AG10803 (cell line): ENCODE measurements around the gene CSF1.
"Not testable (repeated sequence)": the region's sequence is repeated elsewhere in the genome, so short reads cannot be mapped to it uniquely, and the experiment has no call there.

Experiments used
- DNase-seq: peaks from one replicate; pipeline ENCODE4 v3.0.0; 2010; ENCODE audit warnings: low read depth
- H3K4me3 ChIP-seq: 2 replicates; pipeline ENCODE4 v1.5.1; 2011; ENCODE audit warnings: mild to moderate bottlenecking, low read length, control low read depth
- TF ChIP-seq, protein P1 (sequence below): conservative IDR thresholded peaks from 2 replicates; pipeline ENCODE4 v1.5.1; 2011; ENCODE audit warnings: mild to moderate bottlenecking, low read length, control low read depth, inconsistent platforms

CSF1 gene

DNA sequence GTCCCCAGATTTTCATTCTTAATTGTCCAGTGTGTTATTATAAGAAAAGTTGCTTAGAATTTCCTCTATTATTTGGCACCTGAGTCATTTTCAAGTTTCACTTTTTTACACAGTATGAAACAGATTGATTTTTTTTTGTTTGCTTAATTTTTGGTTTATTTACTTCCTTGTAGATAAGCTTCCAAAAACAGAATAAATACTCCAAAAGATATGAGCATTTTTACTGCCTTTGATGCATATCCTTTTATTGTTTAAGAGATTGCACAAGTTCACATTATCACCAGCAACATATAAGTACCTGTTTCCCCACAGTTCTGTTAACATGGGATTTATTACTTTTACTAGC is 37.6 kb downstream of the CSF1 start:
- TF ChIP-seq, protein P1, sequence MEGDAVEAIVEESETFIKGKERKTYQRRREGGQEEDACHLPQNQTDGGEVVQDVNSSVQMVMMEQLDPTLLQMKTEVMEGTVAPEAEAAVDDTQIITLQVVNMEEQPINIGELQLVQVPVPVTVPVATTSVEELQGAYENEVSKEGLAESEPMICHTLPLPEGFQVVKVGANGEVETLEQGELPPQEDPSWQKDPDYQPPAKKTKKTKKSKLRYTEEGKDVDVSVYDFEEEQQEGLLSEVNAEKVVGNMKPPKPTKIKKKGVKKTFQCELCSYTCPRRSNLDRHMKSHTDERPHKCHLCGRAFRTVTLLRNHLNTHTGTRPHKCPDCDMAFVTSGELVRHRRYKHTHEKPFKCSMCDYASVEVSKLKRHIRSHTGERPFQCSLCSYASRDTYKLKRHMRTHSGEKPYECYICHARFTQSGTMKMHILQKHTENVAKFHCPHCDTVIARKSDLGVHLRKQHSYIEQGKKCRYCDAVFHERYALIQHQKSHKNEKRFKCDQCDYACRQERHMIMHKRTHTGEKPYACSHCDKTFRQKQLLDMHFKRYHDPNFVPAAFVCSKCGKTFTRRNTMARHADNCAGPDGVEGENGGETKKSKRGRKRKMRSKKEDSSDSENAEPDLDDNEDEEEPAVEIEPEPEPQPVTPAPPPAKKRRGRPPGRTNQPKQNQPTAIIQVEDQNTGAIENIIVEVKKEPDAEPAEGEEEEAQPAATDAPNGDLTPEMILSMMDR, result no peak
- DNase-seq, result no peak
- no peak overlapping the region for H3K4me3 ChIP-seq

DNA sequence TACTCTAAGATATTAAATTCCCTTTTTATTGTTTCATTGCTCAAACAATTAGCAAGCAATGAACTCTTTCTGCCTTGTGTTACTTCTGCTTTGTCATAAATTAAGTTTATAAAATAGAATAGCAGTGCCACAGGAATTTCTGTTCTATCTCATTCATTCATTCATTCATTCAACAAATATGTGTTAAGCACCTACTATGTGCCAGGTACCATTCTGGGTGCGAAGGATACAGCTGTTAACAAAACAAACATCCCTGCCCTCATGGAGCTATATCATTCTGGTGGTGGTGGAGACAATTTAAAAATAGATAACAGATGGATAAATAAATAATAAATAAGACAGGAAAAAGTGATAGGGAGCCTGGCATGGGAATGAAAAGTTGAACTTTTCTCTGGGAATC is 39.4 kb downstream of the CSF1 start:
- no peak overlapping the region for H3K4me3 ChIP-seq
- TF ChIP-seq, protein P1, result no peak
- no peak for DNase-seq

DNA sequence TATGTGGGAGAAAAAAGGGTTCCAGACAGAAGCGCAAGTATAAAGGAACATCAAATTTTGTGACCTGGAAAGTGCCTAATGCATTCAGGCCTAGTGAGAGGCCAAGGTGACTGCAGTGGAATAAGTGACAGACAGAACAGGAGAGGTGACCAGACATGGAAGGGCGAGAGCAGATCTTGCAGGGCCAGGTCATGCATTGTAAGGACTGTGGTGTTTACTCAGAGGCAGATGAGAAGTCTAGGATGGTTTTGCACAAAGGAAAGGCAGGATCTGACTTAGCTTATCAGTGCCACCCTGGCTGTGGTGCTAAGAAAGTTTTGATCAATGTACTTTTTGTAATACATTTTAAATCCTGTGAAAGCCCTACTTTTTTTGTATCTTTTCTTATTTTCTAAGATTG is 39.9 kb downstream of the CSF1 start:
- H3K4me3 ChIP-seq, result no peak overlapping the region
- no peak for DNase-seq
- TF ChIP-seq, protein P1, result no peak

DNA sequence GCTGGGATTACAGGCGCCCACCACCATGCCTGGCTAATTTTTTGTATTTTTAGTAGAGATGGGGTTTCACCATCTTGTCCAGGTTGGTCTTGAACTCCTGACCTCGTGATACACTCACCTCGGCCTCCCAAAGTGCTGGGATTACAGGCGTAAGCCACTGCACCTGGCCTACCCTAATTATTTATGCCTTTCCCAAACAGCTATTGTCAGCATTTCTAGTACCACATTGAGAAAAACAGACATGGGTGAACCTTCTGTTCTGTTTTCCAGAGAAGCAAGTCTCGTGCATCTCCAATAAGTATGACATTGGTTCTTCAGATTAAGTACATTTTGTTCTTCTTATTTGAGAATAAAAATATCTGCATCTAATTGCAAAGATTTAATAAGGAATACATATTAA is 40.9 kb downstream of the CSF1 start:
- not testable (repeated sequence) for H3K4me3 ChIP-seq, DNase-seq

DNA sequence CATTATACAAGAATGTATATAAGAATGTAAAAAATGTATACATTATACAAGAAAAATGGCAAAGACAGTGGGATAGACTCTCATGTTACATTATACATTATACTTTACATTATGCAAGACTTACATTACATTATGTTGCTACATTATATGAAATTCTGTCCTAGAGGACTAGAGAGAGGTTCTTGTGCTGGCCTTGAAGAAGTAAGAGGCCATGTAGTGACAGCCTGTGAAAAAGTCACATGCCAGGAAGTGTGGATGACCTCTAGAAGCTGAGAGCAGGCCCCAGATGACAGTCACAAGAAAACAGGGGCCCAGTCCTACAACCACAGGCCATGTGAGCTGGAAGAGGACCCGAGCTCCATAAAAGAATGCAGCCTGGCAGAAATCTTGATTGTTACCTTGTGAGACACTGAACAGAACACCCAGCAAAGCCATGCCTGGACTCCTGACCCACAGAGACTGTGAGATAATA is 43.4 kb downstream of the CSF1 start:
- no peak for DNase-seq
- no peak overlapping the region for H3K4me3 ChIP-seq
- TF ChIP-seq, protein P1, result no peak

DNA sequence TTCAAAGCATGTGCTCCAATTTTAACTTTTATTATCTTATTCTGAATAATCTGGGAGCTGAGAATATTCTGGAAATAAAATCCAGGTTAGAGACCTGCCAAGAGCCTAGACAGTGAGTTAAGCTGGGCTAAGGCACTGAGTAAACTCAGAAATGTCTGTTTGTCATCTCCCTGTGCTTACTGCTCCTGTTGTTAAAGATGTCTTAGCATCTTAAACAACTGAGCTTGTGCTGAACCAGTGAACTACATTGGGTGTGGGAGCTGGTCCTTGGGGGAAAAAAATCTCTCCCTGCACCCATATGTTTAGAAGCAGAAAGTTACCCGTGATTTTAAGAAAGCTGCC is 49.0 kb downstream of the CSF1 start:
- TF ChIP-seq, protein P1, result no peak
- no peak for DNase-seq
- H3K4me3 ChIP-seq, result no peak overlapping the region

DNA sequence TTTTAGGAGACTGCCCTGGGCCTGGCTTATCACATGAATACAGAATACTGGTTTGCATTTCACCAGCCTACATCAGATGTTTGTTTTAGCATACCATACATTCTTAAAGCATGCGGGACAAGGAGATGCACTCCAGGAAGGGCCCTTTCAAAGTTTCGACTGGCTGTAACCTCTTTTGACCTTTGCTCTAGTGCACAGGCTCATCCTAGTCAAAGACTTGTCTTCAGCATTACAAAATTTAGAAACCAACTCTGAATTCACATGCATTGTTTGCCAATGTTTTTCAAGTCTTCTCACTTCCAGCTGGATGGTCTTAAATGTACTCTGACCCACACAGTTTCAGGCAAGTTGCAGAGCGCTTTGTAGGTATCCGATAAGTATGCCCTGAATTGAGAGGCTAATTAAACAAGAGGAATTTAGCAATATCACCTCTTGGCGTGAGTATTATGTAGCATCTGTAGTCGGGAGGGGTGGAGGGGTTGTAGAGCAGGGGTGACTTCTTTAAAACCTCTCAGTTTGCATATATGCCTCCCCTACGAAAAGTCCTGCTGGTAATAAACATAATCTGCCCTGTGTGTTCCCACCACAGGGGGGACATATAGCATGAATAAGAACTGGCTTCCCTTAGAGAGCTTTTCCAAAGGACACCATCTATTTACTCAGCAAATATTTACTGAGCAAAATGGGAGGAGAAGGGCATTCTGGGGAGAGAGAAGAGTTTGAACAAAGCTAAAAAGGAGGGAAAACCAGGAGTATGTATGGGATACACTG is 49.5 kb downstream of the CSF1 start:
- TF ChIP-seq, protein P1, result peak; percentile 16; the same call in 1 of the 2 replicates
- peak; percentile 92 for DNase-seq
- H3K4me3 ChIP-seq, result no peak overlapping the region

DNA sequence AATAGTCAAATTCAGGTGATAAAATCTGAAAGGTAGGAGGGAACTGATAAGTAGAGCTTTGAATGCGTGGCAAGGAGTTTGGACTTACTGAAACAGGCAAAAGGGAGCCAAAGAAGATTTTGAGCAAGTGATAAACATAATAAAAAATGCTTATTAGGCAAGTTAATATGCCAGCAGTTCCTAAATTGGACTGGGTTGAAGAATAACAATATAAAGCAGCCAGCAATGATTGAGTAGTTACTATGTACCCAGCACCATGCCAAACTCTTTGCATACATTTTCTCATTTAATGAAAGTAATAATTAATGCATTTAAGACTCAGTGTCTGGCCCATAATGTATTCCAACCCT is 50.1 kb downstream of the CSF1 start:
- TF ChIP-seq, protein P1, result no peak

More for the DNA sequence above, 50.1 kb downstream of the CSF1 start:
- DNase-seq, result no peak
- H3K4me3 ChIP-seq, result no peak overlapping the region
